Measurements from ENCODE around the gene MAPK7. TPM values are rescaled to one million over a fixed set of nuclear protein-coding genes. Genes with fewer than 3 reads are reported as not detected.

The MAPK7 gene
- polyA plus RNA-seq, 2 of the 4 experiments (the other 2 are of a cell fraction): 7.2 to 25.8 TPM

GRCh38 chr17:19341641-19342610 lies 36.4 kb upstream of the MAPK7 start:
- FAIRE-seq: no peak
- DNase-seq (ENCODE audit: low read depth in 1 of 2, low spot score in 1 of 2): no peak
- no peak for TF ChIP-seq RCOR1 (IDR thresholded peaks at IDR 0.05; ENCODE audit: low read depth, low read length)
- peak; percentile 10 for TF ChIP-seq MAFK (IDR thresholded peaks at IDR 0.05; ENCODE audit: partially characterized antibody)
- ChIA-PET POLR2A (interaction anchor here (0.6 kb wide), 1 partner anchor 9 kb away, joined by 3 read pairs; no protein-coding TSS in a partner anchor), CTCF (interaction anchor here (0.6 to 4.6 kb wide), 11 partner anchors 9 to 105 kb away, joined by 3 to 28 read pairs (median 3); partner anchors contain the start of gene B9D1)
- WGBS (ENCODE audit: missing lambda C conversion rate): 85% methylated on average over 20 of the region's 20 CpGs
- Histone ChIP-seq H3K4me1 (peaks cover 22% of the 10 kb centered on the region), H3K4me3 (no peak overlapping the region), H3K9me3 (no peaks in the 10 kb centered on the region), H3K4me2 (no peak overlapping the region), H3K27ac (0 out of 6 replicates have a peak overlapping the region, but pooled peaks of 1 of the 2 experiments have one; percentile 10)
- no peak for ATAC-seq

GRCh38 chr17:19342611-19343255 lies 35.6 kb upstream of the MAPK7 start:
- Histone ChIP-seq H3K4me1 (peaks cover 29% of the 10 kb centered on the region), H3K4me3 (no peak overlapping the region), H3K27ac (peak overlapping the region in 1 of 2 experiments; percentile 23; a peak in 1 of 6 replicates), H3K9me3 (no peaks in the 10 kb centered on the region), H3K4me2 (no peak overlapping the region)
- ChIA-PET CTCF (interaction anchor here (0.9 to 4.6 kb wide), 6 partner anchors 11 to 104 kb away, joined by 3 to 28 read pairs (median 4); partner anchors contain the start of gene B9D1), POLR2A (interaction anchor here (0.6 kb wide), 1 partner anchor 9 kb away, joined by 3 read pairs; no protein-coding TSS in a partner anchor)
- FAIRE-seq (no peak), ATAC-seq (no peak), DNase-seq (ENCODE audit: low read depth in 1 of 2, low spot score in 1 of 2) (peak in 1 of 2 experiments; percentile 29)
- WGBS (ENCODE audit: missing lambda C conversion rate): 79% methylated on average over 7 of the region's 7 CpGs
- no peak for TF ChIP-seq PBX3 (IDR thresholded peaks at IDR 0.05)
- TF ChIP-seq POLR2AphosphoS2 (conservative IDR thresholded peaks at IDR 0.05; ENCODE audit: low read length): 0 out of 2 replicates have a peak, but pooled peaks have one; percentile 32

GRCh38 chr17:19343256-19343630 lies 35.1 kb upstream of the MAPK7 start:
- ATAC-seq (no peak), FAIRE-seq (no peak), DNase-seq (ENCODE audit: low read depth in 1 of 2, low spot score in 1 of 2) (no peak)
- Histone ChIP-seq H3K4me2 (no peak overlapping the region), H3K9me3 (no peaks in the 10 kb centered on the region), H3K27ac (peak overlapping the region in 1 of 2 experiments; percentile 23; a peak in 1 of 6 replicates), H3K4me1 (peaks cover 31% of the 10 kb centered on the region), H3K4me3 (no peak overlapping the region)
- WGBS (ENCODE audit: missing lambda C conversion rate): 89% methylated on average over 7 of the region's 7 CpGs
- TF ChIP-seq JUNB (IDR thresholded peaks at IDR 0.05): no peak
- TF ChIP-seq CEBPB (IDR thresholded peaks at IDR 0.05): no peak
- no peak for TF ChIP-seq HOXA7 (CRISPR knock-in tag; IDR thresholded peaks at IDR 0.05)
- TF ChIP-seq USF2 (IDR thresholded peaks at IDR 0.05): no peak
- TF ChIP-seq KDM1A (IDR thresholded peaks at IDR 0.05; ENCODE audit: low read depth): peak; percentile 66; the same call in 1 of the 2 replicates
- no peak for TF ChIP-seq HEYL (CRISPR knock-in tag; IDR thresholded peaks at IDR 0.05)
- ChIA-PET CTCF (interaction anchor here (0.9 to 4.6 kb wide), 6 partner anchors 11 to 104 kb away, joined by 3 to 28 read pairs (median 4); partner anchors contain the start of gene B9D1), POLR2A (no interaction called here)

- Histone ChIP-seq H3K4me1 (peaks cover 35% of the 10 kb centered on the region), H3K4me2 (no peak overlapping the region), H3K27ac (peak overlapping the region in 1 of 2 experiments; percentile 93; a peak in 3 of 6 replicates), H3K4me3 (no peak overlapping the region), H3K9me3 (no peaks in the 10 kb centered on the region)
- CTCF ChIA-PET: interaction anchor here (1.2 to 4.6 kb wide), 5 partner anchors 11 to 104 kb away, joined by 3 to 28 read pairs (median 4); partner anchors contain the start of gene B9D1
- WGBS (ENCODE audit: missing lambda C conversion rate): 91% methylated on average over 11 of the region's 13 CpGs
- no peak for ATAC-seq
- DNase-seq (ENCODE audit: low read depth in 1 of 2, low spot score in 1 of 2): peak in 1 of 2 experiments; percentile 35
- no peak for FAIRE-seq
- POLR2A ChIA-PET: no interaction called here
- TF ChIP-seq HMGXB4 (CRISPR knock-in tag; IDR thresholded peaks at IDR 0.05; ENCODE audit: borderline replicate concordance) (no peak), CTCF (IDR thresholded peaks at IDR 0.05) (no peak), NPAS2 (CRISPR knock-in tag; IDR thresholded peaks at IDR 0.05; ENCODE audit: borderline replicate concordance) (no peak), PBX3 (IDR thresholded peaks at IDR 0.05) (no peak), BCL3 (IDR thresholded peaks at IDR 0.05) (no peak), TFCP2L1 (CRISPR knock-in tag; IDR thresholded peaks at IDR 0.05) (no peak), NFE2L2 (conservative IDR thresholded peaks at IDR 0.05; ENCODE audit: low read length) (no peak), EHF (CRISPR knock-in tag; IDR thresholded peaks at IDR 0.05) (no peak)
Observed at GRCh38 chr17:19343671-19344151, 34.6 kb upstream of the MAPK7 start.
